ENCODE measurements around the gene DSTN.

The DSTN gene

DNA sequence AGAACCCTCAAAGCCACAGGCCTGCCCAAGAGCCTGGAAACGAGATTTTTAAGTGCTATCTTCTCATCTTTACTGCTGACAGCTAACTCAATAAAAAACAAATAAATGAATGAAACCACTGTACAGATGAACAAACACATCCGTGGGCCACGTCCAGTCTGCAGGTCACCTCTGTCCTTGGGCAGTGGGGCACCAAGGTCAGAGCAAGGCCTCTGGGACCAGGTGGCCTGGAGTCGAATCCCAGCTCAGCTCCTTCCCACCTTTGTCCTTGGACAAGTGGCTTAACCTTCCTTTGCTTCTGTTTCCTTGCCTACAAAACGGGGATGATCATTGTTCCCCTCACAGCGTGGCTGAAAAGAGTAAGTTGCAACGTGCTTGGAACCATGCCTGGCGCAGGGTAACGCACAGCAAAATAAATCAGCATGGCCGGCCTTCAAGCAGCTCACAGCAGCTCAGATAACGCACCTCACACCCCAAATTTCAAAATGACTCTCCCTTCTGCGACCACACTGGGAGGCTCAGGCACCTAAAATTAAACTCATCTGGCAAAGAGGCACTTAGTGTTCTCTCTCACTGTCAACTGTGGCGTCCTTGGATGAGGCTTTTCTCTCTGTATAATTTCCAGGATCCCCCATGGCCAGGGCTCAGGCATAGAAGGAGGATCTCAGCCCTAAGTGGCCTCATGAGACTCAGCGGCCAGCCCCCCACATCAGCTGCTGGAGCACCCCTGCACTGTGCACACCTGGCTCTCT lies 76.5 kb downstream of the DSTN start:
- TF ChIP-seq, protein P1, sequence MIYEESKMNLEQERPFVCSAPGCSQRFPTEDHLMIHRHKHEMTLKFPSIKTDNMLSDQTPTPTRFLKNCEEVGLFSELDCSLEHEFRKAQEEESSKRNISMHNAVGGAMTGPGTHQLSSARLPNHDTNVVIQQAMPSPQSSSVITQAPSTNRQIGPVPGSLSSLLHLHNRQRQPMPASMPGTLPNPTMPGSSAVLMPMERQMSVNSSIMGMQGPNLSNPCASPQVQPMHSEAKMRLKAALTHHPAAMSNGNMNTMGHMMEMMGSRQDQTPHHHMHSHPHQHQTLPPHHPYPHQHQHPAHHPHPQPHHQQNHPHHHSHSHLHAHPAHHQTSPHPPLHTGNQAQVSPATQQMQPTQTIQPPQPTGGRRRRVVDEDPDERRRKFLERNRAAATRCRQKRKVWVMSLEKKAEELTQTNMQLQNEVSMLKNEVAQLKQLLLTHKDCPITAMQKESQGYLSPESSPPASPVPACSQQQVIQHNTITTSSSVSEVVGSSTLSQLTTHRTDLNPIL (CRISPR knock-in tag; IDR thresholded peaks at IDR 0.05; ENCODE audit: low read depth): no peak
- TF ChIP-seq TCF4 (CRISPR knock-in tag; IDR thresholded peaks at IDR 0.05; ENCODE audit: borderline replicate concordance) (no peak; the same call in 1 of the 2 replicates), ZNF8 (CRISPR knock-in tag; IDR thresholded peaks at IDR 0.05) (no peak), TOX (CRISPR knock-in tag; IDR thresholded peaks at IDR 0.05; ENCODE audit: borderline replicate concordance) (no peak), GLIS3 (CRISPR knock-in tag; IDR thresholded peaks at IDR 0.05) (no peak), ZNF565 (CRISPR knock-in tag; conservative IDR thresholded peaks at IDR 0.05; ENCODE audit: low read depth) (no peak), ISL1 (CRISPR knock-in tag; IDR thresholded peaks at IDR 0.05) (no peak), BACH2 (CRISPR knock-in tag; IDR thresholded peaks at IDR 0.05; ENCODE audit: borderline replicate concordance) (no peak), CSRNP3 (CRISPR knock-in tag; IDR thresholded peaks at IDR 0.05) (no peak), PPARA (CRISPR knock-in tag; IDR thresholded peaks at IDR 0.05; ENCODE audit: borderline replicate concordance) (no peak), ARNTL (CRISPR knock-in tag; IDR thresholded peaks at IDR 0.05; ENCODE audit: borderline replicate concordance, low read depth) (no peak), OSR1 (CRISPR knock-in tag; IDR thresholded peaks at IDR 0.05) (no peak), ZFP3 (CRISPR knock-in tag; IDR thresholded peaks at IDR 0.05) (no peak)
- TF ChIP-seq, protein P2, sequence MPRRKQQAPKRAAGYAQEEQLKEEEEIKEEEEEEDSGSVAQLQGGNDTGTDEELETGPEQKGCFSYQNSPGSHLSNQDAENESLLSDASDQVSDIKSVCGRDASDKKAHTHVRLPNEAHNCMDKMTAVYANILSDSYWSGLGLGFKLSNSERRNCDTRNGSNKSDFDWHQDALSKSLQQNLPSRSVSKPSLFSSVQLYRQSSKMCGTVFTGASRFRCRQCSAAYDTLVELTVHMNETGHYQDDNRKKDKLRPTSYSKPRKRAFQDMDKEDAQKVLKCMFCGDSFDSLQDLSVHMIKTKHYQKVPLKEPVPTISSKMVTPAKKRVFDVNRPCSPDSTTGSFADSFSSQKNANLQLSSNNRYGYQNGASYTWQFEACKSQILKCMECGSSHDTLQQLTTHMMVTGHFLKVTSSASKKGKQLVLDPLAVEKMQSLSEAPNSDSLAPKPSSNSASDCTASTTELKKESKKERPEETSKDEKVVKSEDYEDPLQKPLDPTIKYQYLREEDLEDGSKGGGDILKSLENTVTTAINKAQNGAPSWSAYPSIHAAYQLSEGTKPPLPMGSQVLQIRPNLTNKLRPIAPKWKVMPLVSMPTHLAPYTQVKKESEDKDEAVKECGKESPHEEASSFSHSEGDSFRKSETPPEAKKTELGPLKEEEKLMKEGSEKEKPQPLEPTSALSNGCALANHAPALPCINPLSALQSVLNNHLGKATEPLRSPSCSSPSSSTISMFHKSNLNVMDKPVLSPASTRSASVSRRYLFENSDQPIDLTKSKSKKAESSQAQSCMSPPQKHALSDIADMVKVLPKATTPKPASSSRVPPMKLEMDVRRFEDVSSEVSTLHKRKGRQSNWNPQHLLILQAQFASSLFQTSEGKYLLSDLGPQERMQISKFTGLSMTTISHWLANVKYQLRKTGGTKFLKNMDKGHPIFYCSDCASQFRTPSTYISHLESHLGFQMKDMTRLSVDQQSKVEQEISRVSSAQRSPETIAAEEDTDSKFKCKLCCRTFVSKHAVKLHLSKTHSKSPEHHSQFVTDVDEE (CRISPR knock-in tag; IDR thresholded peaks at IDR 0.05): no peak
- TF ChIP-seq, protein P3, sequence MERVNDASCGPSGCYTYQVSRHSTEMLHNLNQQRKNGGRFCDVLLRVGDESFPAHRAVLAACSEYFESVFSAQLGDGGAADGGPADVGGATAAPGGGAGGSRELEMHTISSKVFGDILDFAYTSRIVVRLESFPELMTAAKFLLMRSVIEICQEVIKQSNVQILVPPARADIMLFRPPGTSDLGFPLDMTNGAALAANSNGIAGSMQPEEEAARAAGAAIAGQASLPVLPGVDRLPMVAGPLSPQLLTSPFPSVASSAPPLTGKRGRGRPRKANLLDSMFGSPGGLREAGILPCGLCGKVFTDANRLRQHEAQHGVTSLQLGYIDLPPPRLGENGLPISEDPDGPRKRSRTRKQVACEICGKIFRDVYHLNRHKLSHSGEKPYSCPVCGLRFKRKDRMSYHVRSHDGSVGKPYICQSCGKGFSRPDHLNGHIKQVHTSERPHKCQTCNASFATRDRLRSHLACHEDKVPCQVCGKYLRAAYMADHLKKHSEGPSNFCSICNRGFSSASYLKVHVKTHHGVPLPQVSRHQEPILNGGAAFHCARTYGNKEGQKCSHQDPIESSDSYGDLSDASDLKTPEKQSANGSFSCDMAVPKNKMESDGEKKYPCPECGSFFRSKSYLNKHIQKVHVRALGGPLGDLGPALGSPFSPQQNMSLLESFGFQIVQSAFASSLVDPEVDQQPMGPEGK (CRISPR knock-in tag; IDR thresholded peaks at IDR 0.05; ENCODE audit: borderline replicate concordance): no peak
- TF ChIP-seq, protein P4, sequence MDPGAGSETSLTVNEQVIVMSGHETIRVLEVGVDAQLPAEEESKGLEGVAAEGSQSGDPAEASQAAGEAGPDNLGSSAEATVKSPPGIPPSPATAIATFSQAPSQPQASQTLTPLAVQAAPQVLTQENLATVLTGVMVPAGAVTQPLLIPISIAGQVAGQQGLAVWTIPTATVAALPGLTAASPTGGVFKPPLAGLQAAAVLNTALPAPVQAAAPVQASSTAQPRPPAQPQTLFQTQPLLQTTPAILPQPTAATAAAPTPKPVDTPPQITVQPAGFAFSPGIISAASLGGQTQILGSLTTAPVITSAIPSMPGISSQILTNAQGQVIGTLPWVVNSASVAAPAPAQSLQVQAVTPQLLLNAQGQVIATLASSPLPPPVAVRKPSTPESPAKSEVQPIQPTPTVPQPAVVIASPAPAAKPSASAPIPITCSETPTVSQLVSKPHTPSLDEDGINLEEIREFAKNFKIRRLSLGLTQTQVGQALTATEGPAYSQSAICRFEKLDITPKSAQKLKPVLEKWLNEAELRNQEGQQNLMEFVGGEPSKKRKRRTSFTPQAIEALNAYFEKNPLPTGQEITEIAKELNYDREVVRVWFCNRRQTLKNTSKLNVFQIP (CRISPR knock-in tag; IDR thresholded peaks at IDR 0.05; ENCODE audit: borderline replicate concordance, low read depth): no peak
- no peak for ATAC-seq

DNA sequence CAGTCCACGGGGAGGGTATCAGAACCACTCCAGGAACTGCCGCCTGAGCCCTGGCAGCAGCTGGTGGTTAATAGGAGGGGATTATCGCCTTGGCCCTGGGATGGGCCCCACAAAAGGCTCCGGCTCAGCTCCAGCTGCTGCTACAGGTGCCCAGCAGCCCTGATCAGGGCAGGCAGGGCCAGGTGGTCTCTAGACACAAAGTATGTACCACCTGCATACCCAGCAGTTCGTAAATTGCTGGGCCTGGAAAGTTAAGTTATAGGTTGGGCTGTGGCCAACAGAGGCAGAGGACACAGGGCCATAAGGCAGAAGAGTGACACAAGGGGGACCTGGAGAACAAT lies 77.1 kb downstream of the DSTN start:
- TF ChIP-seq TCF4 (CRISPR knock-in tag; IDR thresholded peaks at IDR 0.05; ENCODE audit: borderline replicate concordance) (no peak), ESRRG (CRISPR knock-in tag; IDR thresholded peaks at IDR 0.05) (no peak), ZNF8 (CRISPR knock-in tag; IDR thresholded peaks at IDR 0.05) (no peak), ZFP30 (CRISPR knock-in tag; IDR thresholded peaks at IDR 0.05) (no peak)
- no peak for ATAC-seq

DNA sequence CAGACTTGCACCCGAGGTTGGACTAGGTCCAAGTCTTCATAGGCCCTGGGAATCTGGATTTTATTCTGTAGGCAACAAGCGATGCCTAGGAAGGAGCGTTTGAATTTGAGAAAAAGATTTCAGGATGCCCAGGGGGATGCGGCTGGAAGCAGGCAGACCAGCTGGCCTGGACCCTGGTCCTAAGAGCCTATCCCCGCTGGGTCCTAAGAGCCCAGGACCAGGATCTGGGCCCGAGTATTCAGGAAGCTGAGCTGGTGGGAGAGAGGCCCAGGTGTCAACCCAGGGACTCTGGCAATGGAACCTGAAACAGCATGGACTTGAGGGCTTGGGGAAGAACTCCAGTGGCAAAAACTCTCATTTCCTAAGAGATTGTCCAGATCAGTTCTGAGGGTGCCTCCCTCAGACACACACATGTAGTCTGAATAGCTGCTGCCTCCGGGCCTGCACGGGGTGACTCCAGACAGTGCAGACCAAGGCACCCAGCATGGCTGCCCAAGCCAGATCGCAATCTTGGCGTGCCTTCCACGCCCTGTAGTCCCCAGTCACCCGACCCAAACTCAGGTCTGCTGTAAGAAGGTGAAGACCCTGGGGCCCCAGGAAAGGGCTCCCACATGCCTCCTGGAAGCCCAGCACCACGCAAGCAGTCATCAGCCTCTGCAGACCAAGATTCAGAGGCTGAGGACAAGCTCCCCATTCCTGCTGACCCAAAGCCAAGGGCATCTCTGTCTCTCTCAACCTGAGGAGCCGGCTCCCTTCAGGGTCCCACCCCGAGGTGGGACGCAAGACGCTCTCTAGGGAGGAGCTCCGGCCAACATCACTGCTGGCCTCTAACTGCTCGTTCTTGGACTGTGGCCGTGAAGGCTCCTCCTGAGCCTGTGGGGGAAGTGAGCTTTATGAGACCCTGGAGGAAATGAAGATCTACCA lies 77.8 kb downstream of the DSTN start:
- no peak for ATAC-seq
- TF ChIP-seq PPARA (CRISPR knock-in tag; IDR thresholded peaks at IDR 0.05; ENCODE audit: borderline replicate concordance): no peak
- TF ChIP-seq ESRRG (CRISPR knock-in tag; IDR thresholded peaks at IDR 0.05): no peak
- no peak for TF ChIP-seq OSR1 (CRISPR knock-in tag; IDR thresholded peaks at IDR 0.05)
- no peak for TF ChIP-seq ZNF8 (CRISPR knock-in tag; IDR thresholded peaks at IDR 0.05)
- TF ChIP-seq, protein P3 (CRISPR knock-in tag; IDR thresholded peaks at IDR 0.05; ENCODE audit: borderline replicate concordance): no peak
- no peak for TF ChIP-seq ZFP30 (CRISPR knock-in tag; IDR thresholded peaks at IDR 0.05)
- TF ChIP-seq ZNF565 (CRISPR knock-in tag; conservative IDR thresholded peaks at IDR 0.05; ENCODE audit: low read depth): no peak
- no peak for TF ChIP-seq ZC3H10 (CRISPR knock-in tag; IDR thresholded peaks at IDR 0.05)
- TF ChIP-seq BACH2 (CRISPR knock-in tag; IDR thresholded peaks at IDR 0.05; ENCODE audit: borderline replicate concordance): no peak
- no peak for TF ChIP-seq ISL1 (CRISPR knock-in tag; IDR thresholded peaks at IDR 0.05)
- TF ChIP-seq TOX (CRISPR knock-in tag; IDR thresholded peaks at IDR 0.05; ENCODE audit: borderline replicate concordance): no peak
- TF ChIP-seq RARB (CRISPR knock-in tag; IDR thresholded peaks at IDR 0.05): no peak
- TF ChIP-seq, protein P2 (CRISPR knock-in tag; IDR thresholded peaks at IDR 0.05): no peak
